K562 (cell line): Measurements from ENCODE around the gene DCST1. TPM values are rescaled to one million over a fixed set of nuclear protein-coding genes. Genes with fewer than 3 reads are reported as not detected.

Experiments
- ATF7 ChIP-seq: fragments of 450-650 bp; IDR thresholded peaks from 2 replicates; pipeline ENCODE4 v1.7.1; 2014; ENCODE audit warnings: mild to moderate bottlenecking, moderate library complexity
- EP400 ChIP-seq: fragments of 450-650 bp; IDR thresholded peaks from 2 replicates; pipeline ENCODE4 v1.6.1; 2017; ENCODE audit warnings: antibody characterized with exemption, mild to moderate bottlenecking, moderate library complexity
- GATA2 ChIP-seq: sonication (generic); formaldehyde crosslinking; IDR thresholded peaks from 2 replicates; pipeline ENCODE4 v1.4.0; 2020; ENCODE audit warnings: mild to moderate bottlenecking, missing genetic modification reagents
- KLF16 ChIP-seq: IDR thresholded peaks from 2 replicates; pipeline ENCODE4 v1.6.1; 2016; ENCODE audit warnings: antibody characterized with exemption
- MYC ChIP-seq, 2 experiments: fragments of 250-450 bp in 1 of 2; sonication (Bioruptor Pico) in 1 of 2; IDR thresholded peaks; 2 replicates each; pipeline versions ENCODE4 v1.5.1 to v1.6.1; 2012 to 2021; ENCODE audit warnings: low read depth in 2 of 2, borderline replicate concordance in 1 of 2, improper control_type of control experiment in 1 of 2, low read length in 1 of 2, mild to moderate bottlenecking in 1 of 2, moderate library complexity in 1 of 2
- STAG1 ChIP-seq: sonication (generic); formaldehyde crosslinking; IDR thresholded peaks from 2 replicates; pipeline ENCODE4 v1.5.0; 2020; ENCODE audit warnings: missing genetic modification reagents, borderline replicate concordance
- TSC22D4 ChIP-seq: fragments of 450-650 bp; IDR thresholded peaks from 2 replicates; pipeline ENCODE4 v1.6.1; 2016; ENCODE audit warnings: missing genetic modification characterization, missing biosample characterization, control low read depth
- ZNF24 ChIP-seq: fragments of 450-650 bp; IDR thresholded peaks from 2 replicates; pipeline ENCODE4 v1.6.1; 2016
- polyA plus RNA-seq, 8 experiments: library from polyadenylated mRNA; depleted of rRNA in 4 of 8; stranded (reverse) in 5 of 8; unstranded in 3 of 8; fragments of >200 nt; fragmentation: Nextera tagmentation in 2 of 8; fragmentation: Illumina TruSeq in 1 of 8; extraction: Ambion mirVana in 2 of 8; extraction: Trizol in 1 of 8; gene quantifications; 2 replicates each; pipeline versions ENCODE4 v1.2.1 to v1.2.3, GENCODE V29; 2011 to 2014; ENCODE audit warnings: inconsistent platforms in 1 of 8, missing spikeins in 1 of 8
- total RNA-seq, 7 experiments: library from RNA; depleted of rRNA in 6 of 7; stranded (reverse); fragments of >200 nt in 6 of 7; fragmentation: Illumina TruSeq in 2 of 7; extraction: Trizol in 2 of 7; gene quantifications; 2 replicates each; pipeline versions ENCODE4 v1.2.1 to v1.2.3, GENCODE V29; 2011 to 2021; ENCODE audit warnings: low replicate concordance in 1 of 7
- TF ChIP-seq, protein P1 (sequence below), 2 experiments: fragments of 450-650 bp; formaldehyde crosslinking in 1 of 2; IDR thresholded peaks; 2 replicates each; pipeline versions ENCODE4 v1.4.0 to v1.6.1; 2014 to 2020; ENCODE audit warnings: mild to moderate bottlenecking in 2 of 2, borderline replicate concordance in 1 of 2, low read depth in 1 of 2
- TF ChIP-seq, protein P2 (sequence below), 2 experiments: IDR thresholded peaks; 2 replicates each; pipeline ENCODE4 v1.6.1; 2011; ENCODE audit warnings: borderline replicate concordance in 1 of 2, control low read depth in 1 of 2, low read depth in 1 of 2, low read length in 1 of 2, mild to moderate bottlenecking in 1 of 2, mixed read lengths in 1 of 2, moderate library complexity in 1 of 2; ENCODE audit not compliant: insufficient read depth in 1 of 2, insufficient read length in 1 of 2, poor library complexity in 1 of 2, severe bottlenecking in 1 of 2; ENCODE audit errors: extremely low read depth in 1 of 2
- TF ChIP-seq, protein P3 (sequence below): sonication (generic); formaldehyde crosslinking; IDR thresholded peaks from 2 replicates; pipeline ENCODE4 v1.8.0; 2022; ENCODE audit warnings: mild to moderate bottlenecking, missing genetic modification reagents
- TF ChIP-seq, protein P4 (sequence below), 2 experiments: fragments of 450-650 bp; conservative IDR thresholded peaks; 2 replicates each; pipeline ENCODE4 v1.6.1; 2017; ENCODE audit warnings: mild to moderate bottlenecking in 2 of 2, moderate library complexity in 2 of 2

The DCST1 gene
- total and polyA plus RNA-seq, 9 of the 15 experiments (the other 6 are each of a cell fraction or from before 2014, with no cell fraction given): not detected

DNA sequence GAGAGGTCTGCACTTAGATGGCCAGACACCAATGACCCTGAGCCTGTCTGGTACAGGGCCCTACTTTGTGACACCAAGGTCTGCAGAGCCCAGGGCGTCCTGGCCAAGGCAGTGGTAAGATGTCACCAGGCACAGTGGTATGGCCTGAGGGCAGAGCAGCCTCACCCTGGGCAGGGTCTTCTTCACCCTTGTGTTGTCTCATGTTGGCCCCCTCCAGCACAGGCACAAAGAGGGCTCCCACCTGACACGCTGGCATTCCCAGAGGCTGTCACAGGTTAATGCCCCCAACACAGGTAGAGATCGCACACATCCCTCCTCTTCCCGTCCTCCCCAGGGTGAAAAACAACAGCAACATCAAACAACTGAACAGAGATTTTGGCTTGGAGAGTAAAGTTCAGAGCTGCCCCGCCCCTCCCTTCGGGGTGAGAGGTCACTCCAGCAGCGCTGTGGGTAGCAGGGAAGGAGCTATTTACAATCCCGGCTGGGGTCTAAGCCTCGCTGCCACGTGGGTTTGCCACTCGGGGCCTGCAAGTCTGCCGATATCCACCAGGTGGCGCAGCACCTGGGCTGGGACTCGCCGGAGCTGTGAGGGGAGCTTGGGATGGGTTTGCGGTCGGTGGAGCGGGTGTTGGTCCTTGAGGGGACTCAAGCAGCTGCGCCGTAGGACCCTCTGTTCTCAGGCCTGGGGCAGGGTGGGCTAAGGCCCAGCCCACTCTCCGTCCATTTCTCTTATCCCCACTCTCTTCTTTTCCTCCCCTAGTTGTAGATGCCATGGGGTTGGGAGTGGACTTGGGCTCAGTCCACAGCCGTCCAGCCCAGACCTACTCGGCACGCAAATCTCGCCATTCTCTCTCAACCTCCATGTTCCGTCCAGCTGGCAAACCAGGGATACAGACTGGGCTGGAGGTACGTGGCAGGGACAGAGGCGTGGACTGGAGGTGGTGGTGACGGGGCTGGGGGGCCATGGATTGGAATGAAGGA is 57.7 kb downstream of the DCST1 start (continued):
- TF ChIP-seq, protein P1, sequence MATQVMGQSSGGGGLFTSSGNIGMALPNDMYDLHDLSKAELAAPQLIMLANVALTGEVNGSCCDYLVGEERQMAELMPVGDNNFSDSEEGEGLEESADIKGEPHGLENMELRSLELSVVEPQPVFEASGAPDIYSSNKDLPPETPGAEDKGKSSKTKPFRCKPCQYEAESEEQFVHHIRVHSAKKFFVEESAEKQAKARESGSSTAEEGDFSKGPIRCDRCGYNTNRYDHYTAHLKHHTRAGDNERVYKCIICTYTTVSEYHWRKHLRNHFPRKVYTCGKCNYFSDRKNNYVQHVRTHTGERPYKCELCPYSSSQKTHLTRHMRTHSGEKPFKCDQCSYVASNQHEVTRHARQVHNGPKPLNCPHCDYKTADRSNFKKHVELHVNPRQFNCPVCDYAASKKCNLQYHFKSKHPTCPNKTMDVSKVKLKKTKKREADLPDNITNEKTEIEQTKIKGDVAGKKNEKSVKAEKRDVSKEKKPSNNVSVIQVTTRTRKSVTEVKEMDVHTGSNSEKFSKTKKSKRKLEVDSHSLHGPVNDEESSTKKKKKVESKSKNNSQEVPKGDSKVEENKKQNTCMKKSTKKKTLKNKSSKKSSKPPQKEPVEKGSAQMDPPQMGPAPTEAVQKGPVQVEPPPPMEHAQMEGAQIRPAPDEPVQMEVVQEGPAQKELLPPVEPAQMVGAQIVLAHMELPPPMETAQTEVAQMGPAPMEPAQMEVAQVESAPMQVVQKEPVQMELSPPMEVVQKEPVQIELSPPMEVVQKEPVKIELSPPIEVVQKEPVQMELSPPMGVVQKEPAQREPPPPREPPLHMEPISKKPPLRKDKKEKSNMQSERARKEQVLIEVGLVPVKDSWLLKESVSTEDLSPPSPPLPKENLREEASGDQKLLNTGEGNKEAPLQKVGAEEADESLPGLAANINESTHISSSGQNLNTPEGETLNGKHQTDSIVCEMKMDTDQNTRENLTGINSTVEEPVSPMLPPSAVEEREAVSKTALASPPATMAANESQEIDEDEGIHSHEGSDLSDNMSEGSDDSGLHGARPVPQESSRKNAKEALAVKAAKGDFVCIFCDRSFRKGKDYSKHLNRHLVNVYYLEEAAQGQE (IDR thresholded peaks at IDR 0.05; ENCODE audit: borderline replicate concordance): peak; percentile 79
- TF ChIP-seq, protein P1 (CRISPR knock-in tag; IDR thresholded peaks at IDR 0.05; ENCODE audit: low read depth): no peak
- TF ChIP-seq, protein P2, sequence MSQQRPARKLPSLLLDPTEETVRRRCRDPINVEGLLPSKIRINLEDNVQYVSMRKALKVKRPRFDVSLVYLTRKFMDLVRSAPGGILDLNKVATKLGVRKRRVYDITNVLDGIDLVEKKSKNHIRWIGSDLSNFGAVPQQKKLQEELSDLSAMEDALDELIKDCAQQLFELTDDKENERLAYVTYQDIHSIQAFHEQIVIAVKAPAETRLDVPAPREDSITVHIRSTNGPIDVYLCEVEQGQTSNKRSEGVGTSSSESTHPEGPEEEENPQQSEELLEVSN (IDR thresholded peaks at IDR 0.05; ENCODE audit: borderline replicate concordance in 1 of 2, extremely low read depth in 1 of 2, insufficient read depth in 1 of 2, insufficient read length in 1 of 2, low read depth in 1 of 2, low read length in 1 of 2, poor library complexity in 1 of 2, severe bottlenecking in 1 of 2): peak; percentile 64 to 79
- TF ChIP-seq MYC (IDR thresholded peaks at IDR 0.05; ENCODE audit: low read depth, low read length) (peak; percentile 97), MYC (CRISPR knock-in tag; IDR thresholded peaks at IDR 0.05; ENCODE audit: borderline replicate concordance, low read depth) (peak; percentile 61; the same call in 1 of the 2 replicates), ZNF24 (no peak), EP400 (peak; percentile 70), TSC22D4 (tag) (no peak), STAG1 (peak; percentile 64; the same call in 1 of the 2 replicates), GATA2 (CRISPR knock-in tag) (no peak), ATF7 (0 out of 2 replicates have a peak, but pooled peaks have one; percentile 27), KLF16 (0 out of 2 replicates have a peak, but pooled peaks have one; percentile 4)
- TF ChIP-seq, protein P3, sequence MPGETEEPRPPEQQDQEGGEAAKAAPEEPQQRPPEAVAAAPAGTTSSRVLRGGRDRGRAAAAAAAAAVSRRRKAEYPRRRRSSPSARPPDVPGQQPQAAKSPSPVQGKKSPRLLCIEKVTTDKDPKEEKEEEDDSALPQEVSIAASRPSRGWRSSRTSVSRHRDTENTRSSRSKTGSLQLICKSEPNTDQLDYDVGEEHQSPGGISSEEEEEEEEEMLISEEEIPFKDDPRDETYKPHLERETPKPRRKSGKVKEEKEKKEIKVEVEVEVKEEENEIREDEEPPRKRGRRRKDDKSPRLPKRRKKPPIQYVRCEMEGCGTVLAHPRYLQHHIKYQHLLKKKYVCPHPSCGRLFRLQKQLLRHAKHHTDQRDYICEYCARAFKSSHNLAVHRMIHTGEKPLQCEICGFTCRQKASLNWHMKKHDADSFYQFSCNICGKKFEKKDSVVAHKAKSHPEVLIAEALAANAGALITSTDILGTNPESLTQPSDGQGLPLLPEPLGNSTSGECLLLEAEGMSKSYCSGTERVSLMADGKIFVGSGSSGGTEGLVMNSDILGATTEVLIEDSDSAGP (CRISPR knock-in tag): no peak
- TF ChIP-seq, protein P4, sequence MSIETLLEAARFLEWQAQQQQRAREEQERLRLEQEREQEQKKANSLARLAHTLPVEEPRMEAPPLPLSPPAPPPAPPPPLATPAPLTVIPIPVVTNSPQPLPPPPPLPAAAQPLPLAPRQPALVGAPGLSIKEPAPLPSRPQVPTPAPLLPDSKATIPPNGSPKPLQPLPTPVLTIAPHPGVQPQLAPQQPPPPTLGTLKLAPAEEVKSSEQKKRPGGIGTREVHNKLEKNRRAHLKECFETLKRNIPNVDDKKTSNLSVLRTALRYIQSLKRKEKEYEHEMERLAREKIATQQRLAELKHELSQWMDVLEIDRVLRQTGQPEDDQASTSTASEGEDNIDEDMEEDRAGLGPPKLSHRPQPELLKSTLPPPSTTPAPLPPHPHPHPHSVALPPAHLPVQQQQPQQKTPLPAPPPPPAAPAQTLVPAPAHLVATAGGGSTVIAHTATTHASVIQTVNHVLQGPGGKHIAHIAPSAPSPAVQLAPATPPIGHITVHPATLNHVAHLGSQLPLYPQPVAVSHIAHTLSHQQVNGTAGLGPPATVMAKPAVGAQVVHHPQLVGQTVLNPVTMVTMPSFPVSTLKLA (conservative IDR thresholded peaks at IDR 0.05): peak; percentile 90 to 92
